Endothelial cell of umbilical vein (primary cell): ENCODE data around the gene ZFR. TPM values are rescaled to one million over a fixed set of nuclear protein-coding genes. Genes with fewer than 3 reads are reported as not detected.

Experiments used
- BruUV-seq: library from RNA; stranded (reverse); fragments of 400-500 nt; replicated peaks from 2 replicates; lab custom pipeline; 2021; lab: Mats Ljungman, UMichigan
- CTCF ChIA-PET: fragments of 300-600, 350-600 bp; sonication (Branson Sonifier 250); formaldehyde crosslinking; loops from one replicate; lab custom pipeline; 2021; ENCODE audit warnings: antibody characterized with exemption, inconsistent platforms; lab: Charles Lee
- POLR2A ChIA-PET: fragments of 300-600, 350-600 bp; sonication (Branson Sonifier 250); formaldehyde crosslinking; loops from one replicate; lab custom pipeline; 2021; ENCODE audit warnings: antibody characterized with exemption, inconsistent platforms; lab: Charles Lee
- DNase-seq: peaks from one replicate; pipeline ENCODE4 v3.0.0-alpha.2; 2011; ENCODE audit warnings: low read depth, low spot score
- FAIRE-seq: peaks from 2 replicates; lab custom pipeline; 2011; peaks lifted over from hg19 to GRCh38; lab: Jason Lieb, UNC
- H2AFZ ChIP-seq: 2 replicates; pipeline ENCODE4 v1.6.0; 2012; ENCODE audit warnings: low read depth, low read length, control low read depth, inconsistent platforms
- H3K27ac ChIP-seq: 2 replicates; pipeline ENCODE4 v1.5.1; 2011; ENCODE audit warnings: low read depth, mild to moderate bottlenecking, control low read depth, low read length, moderate library complexity; ENCODE audit not compliant: insufficient read depth
- H3K27me3 ChIP-seq, 2 experiments: 2 replicates each; pipeline versions ENCODE4 v1.6.0 to v1.6.1; 2011; ENCODE audit warnings: low read length in 2 of 2, mixed read lengths in 1 of 2; ENCODE audit not compliant: control insufficient read depth in 2 of 2, insufficient read depth in 2 of 2
- H3K36me3 ChIP-seq, 2 experiments: 2 replicates in 1 of 2; 3 replicates in 1 of 2; pipeline ENCODE4 v1.5.1; 2011; ENCODE audit warnings: low read length in 2 of 2, mild to moderate bottlenecking in 1 of 2, moderate library complexity in 1 of 2; ENCODE audit not compliant: control insufficient read depth in 2 of 2, insufficient read depth in 2 of 2; ENCODE audit errors: extremely low read depth in 1 of 2
- H3K4me1 ChIP-seq: 3 replicates; pipeline ENCODE4 v1.5.1; 2011; ENCODE audit warnings: mild to moderate bottlenecking, low read length; ENCODE audit not compliant: control insufficient read depth, insufficient read depth; ENCODE audit errors: extremely low read depth
- H3K4me2 ChIP-seq: 2 replicates; pipeline ENCODE4 v1.6.1; 2011; ENCODE audit warnings: low read length, control low read depth, mixed read lengths; ENCODE audit not compliant: insufficient read depth
- H3K4me3 ChIP-seq, 3 experiments: fragments of 200-600 bp in 1 of 3; sonication (generic), shearing (Covaris generic) in 1 of 3; replicated peaks in 1 of 3; 2 replicates each; pipeline ENCODE4 v1.5.1; 2011 to 2016; ENCODE audit warnings: control low read depth in 3 of 3, low read length in 3 of 3, mild to moderate bottlenecking in 2 of 3, inconsistent platforms in 1 of 3, low read depth in 1 of 3, moderate library complexity in 1 of 3; ENCODE audit not compliant: insufficient read depth in 1 of 3
- H3K79me2 ChIP-seq: 2 replicates; pipeline ENCODE4 v1.6.0; 2012; ENCODE audit warnings: low read length, inconsistent platforms; ENCODE audit not compliant: control insufficient read depth, insufficient read depth
- H3K9ac ChIP-seq: replicated peaks from 2 replicates; pipeline ENCODE3; 2011; ENCODE audit warnings: low read length, control low read depth; ENCODE audit not compliant: insufficient read depth; ENCODE audit errors: extremely low read depth
- H3K9me1 ChIP-seq: replicated peaks from 3 replicates; pipeline ENCODE4 v1.6.0; 2011; ENCODE audit warnings: mild to moderate bottlenecking, low read length; ENCODE audit not compliant: control insufficient read depth, insufficient read depth; ENCODE audit errors: extremely low read depth
- H3K9me3 ChIP-seq: replicated peaks from 2 replicates; pipeline ENCODE4 v1.5.1; 2012; ENCODE audit warnings: low read length, inconsistent platforms; ENCODE audit not compliant: control insufficient read depth, insufficient read depth
- H4K20me1 ChIP-seq: replicated peaks from 2 replicates; pipeline ENCODE3; 2011; ENCODE audit warnings: mild to moderate bottlenecking, low read length; ENCODE audit not compliant: control insufficient read depth, insufficient read depth; ENCODE audit errors: extremely low read depth
- CTCF ChIP-seq, 2 donors: IDR thresholded peaks; 1 replicate in 1 of 2; 2 replicates in 1 of 2; pipeline ENCODE4 v1.5.1; 2011; ENCODE audit warnings: low read length in 2 of 2, mild to moderate bottlenecking in 2 of 2, moderate library complexity in 2 of 2, control low read depth in 1 of 2, inconsistent platforms in 1 of 2, low read depth in 1 of 2; ENCODE audit not compliant: insufficient read depth in 1 of 2; ENCODE audit errors: extremely low read depth in 1 of 2
- JUN ChIP-seq: IDR thresholded peaks from 2 replicates; pipeline ENCODE4 v1.6.1; 2011; ENCODE audit warnings: borderline replicate concordance, low read depth; ENCODE audit not compliant: insufficient read length, insufficient read depth
- MAX ChIP-seq: IDR thresholded peaks from 2 replicates; pipeline ENCODE4 v1.6.1; 2011; ENCODE audit not compliant: insufficient read depth, insufficient read length
- MYC ChIP-seq: IDR thresholded peaks from one replicate; pipeline ENCODE4 v1.6.1; 2011; ENCODE audit warnings: mild to moderate bottlenecking, low read depth, low read length
- POLR2AphosphoS5 ChIP-seq: IDR thresholded peaks from 2 replicates; pipeline ENCODE4 v1.6.1; 2012; ENCODE audit warnings: low read depth, mild to moderate bottlenecking, control low read depth, low read length, moderate library complexity; ENCODE audit not compliant: insufficient read depth
- dilution Hi-C: fragments of 300-500 bp; cut with MboI; formaldehyde crosslinking; loops from one replicate; pipeline ENCODE4 v1.15.0; 2019; ENCODE audit warnings: low sequenced_read_pairs; ENCODE audit not compliant: extremely low pct_ligation_motif_present
- intact Hi-C: fragments of 100-400 bp; cut with micrococcal nuclease; formaldehyde crosslinking; loops from one replicate; pipeline ENCODE4 v1.10.0; 2022
- polyA plus RNA-seq, 4 experiments: library from polyadenylated mRNA; depleted of rRNA in 3 of 4; stranded (reverse) in 3 of 4; unstranded in 1 of 4; fragments of >200 nt; gene quantifications; 2 replicates each; pipeline versions ENCODE4 v1.2.1 to v1.2.3, GENCODE V29; 2011 to 2012; ENCODE audit warnings: missing spikeins in 1 of 4
- total RNA-seq: library from RNA; stranded (reverse); gene quantifications from 2 replicates; pipeline ENCODE4 v1.2.3, GENCODE V29; 2021

ZFR gene
- total and polyA plus RNA-seq, 2 donors (not counting 3 experiments of a cell fraction or from before 2014, with no cell fraction given) = 60.1 to 79.4 TPM

- POLR2A ChIA-PET = no interaction called here
These were observed 37.9 kb downstream of the ZFR start for GRCh38 chr5:32406650-32407049.

More at GRCh38 chr5:32406650-32407049, 37.9 kb downstream of the ZFR start:
- peaks cover 2% of the 10 kb centered on the region for H4K20me1 ChIP-seq
- no peaks in the 10 kb centered on the region for H3K4me1 ChIP-seq
- H3K9me3 ChIP-seq = no peaks in the 10 kb centered on the region
- no peak for TF ChIP-seq MAX
- no peak for TF ChIP-seq CTCF (IDR thresholded peaks at IDR 0.05; ENCODE audit: extremely low read depth in 1 of 2, insufficient read depth in 1 of 2, low read depth in 1 of 2, low read length in 2 of 2)
- TF ChIP-seq MYC = no peak
- no peak for TF ChIP-seq JUN
- TF ChIP-seq POLR2AphosphoS5 = no peak
- intact Hi-C loops = no loop called here
- no peak overlapping the region for H3K27ac ChIP-seq
- H3K4me2 ChIP-seq = no peak overlapping the region
- CTCF ChIA-PET = interaction anchor here (0.6 to 1.1 kb wide), 2 partner anchors 24 to 354 kb away, joined by 3 read pairs; no protein-coding TSS in a partner anchor
- dilution Hi-C loops = no loop called here
- no TSS peak for BruUV-seq
- DNase-seq (no peak), FAIRE-seq (no peak)
- no peak overlapping the region for H2AFZ ChIP-seq
- H3K9me1 ChIP-seq = no peaks in the 10 kb centered on the region
- H3K4me3 ChIP-seq = no peak overlapping the region
- H3K27me3 ChIP-seq = no peaks in the 10 kb centered on the region
- H3K79me2 ChIP-seq = peaks cover 19% of the 10 kb centered on the region
- H3K36me3 ChIP-seq = peaks cover 16 to 20% of the 10 kb centered on the region in 2 experiments
- no peak overlapping the region for H3K9ac ChIP-seq
